Body of pancreas (tissue), 4 donors: ENCODE measurements around the gene MICU2.

Experiments
- CTCF ChIP-seq, 7 experiments: fragments of 450-650 bp in 4 of 7; fragments of 200-600 bp in 3 of 7; sonication (generic) in 3 of 7; IDR thresholded peaks; one replicate each; pipeline ENCODE4 v1.5.1; 2016 to 2019; ENCODE audit warnings: antibody characterized with exemption in 7 of 7
- POLR2A ChIP-seq, 3 donors: fragments of 450-650 bp; IDR thresholded peaks; one replicate each; pipeline ENCODE4 v1.6.1; 2016; ENCODE audit warnings: antibody characterized with exemption in 3 of 3, mild to moderate bottlenecking in 2 of 3

GRCh38 chr13:21458451-21458812 is 145.5 kb downstream of the MICU2 start:
- TF ChIP-seq CTCF (IDR thresholded peaks at IDR 0.05), result no peak
- TF ChIP-seq POLR2A (IDR thresholded peaks at IDR 0.05), result no peak
